Activated T-cell treated with anti-CD3 and anti-CD28 coated beads for 48 hours (primary cell): ENCODE data around the gene SLAMF1.
"Not testable (repeated sequence)": the region's sequence is repeated elsewhere in the genome, so short reads cannot be mapped to it uniquely, and the experiment has no call there.

Source experiments
- DNase-seq: peaks from one replicate; pipeline ENCODE4 v3.0.0-alpha.2; 2020; ENCODE audit warnings: low read depth

SLAMF1 gene

DNA sequence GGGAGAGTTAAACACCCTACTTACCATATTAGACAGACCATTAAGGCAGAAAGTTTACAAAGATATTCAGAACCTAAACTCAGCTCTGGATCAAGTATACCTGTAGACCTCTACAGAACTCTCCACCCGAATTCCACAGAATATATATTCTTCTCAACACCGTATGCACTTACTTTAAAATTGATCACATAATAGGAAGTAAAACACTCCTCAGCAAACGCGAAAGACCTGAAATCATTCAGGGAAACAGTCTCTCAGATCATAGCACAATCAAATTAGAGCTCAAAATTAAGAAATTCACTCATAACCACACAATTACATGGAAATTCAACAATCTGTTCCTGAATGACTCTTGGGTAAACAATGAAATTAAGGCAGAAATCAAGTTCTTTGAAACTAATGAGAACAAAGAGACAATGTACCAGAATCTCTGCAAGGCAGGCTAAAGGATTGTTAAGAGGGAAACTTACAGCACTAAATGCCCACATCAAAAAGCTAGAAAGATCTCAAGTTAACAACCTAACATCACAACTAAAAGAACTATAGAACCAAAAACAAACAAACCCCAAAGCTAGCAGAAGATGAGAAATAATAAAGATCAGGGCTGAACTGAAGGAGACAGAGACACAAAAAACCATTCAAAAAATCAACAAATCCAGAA, 86.7 kb downstream of the SLAMF1 start:
- no peak for DNase-seq

DNA sequence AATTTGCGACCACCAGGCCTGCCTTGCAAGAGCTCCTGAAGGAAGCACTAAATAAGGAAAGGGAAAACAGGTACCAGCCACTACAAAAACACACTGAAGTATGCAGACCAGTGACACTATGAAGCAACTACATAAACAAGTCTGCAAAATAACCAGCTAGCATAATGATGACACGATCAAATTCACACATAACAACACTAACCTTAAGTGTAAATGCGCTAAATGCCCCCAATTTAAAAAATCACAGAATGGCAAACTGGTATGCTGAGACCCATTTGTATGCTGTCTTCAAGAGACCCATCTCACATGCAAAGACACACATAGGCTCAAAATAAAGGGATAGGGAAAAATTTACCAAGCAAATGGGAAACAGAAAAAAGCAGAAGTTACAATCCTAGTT, 87.4 kb downstream of the SLAMF1 start:
- not testable (repeated sequence) for DNase-seq

DNA sequence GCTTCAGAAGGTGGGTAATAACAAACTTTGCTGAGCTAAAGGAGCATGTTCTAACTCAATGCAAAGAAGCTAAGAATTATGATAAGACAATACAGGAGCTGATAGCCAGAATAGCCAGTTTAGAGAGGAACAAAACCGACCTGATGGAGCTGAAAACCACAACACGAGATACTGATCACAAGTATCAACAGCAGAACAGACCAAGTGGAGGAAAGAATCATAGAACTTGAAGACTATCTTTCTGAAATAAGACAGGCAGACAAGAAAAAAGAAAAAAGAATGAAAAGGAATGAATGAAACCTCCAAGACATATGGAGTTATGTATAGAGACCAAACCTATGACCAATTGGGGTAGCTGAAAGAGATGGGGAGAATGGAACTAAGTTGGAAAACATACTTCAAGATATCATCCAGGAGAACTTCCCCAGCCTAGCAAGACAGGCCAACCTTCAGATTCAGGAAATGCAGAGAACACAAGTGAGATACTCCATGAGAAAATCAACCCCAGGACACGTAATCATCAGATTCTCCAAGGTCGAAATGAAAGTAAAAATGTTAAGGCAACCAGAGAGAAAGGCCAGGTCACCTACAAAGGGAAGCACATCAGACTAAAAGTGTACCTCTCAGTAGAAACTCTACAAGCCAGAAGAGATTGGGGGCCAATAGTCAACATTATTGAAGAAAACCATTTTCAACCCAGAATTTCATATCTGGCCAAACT, 88.0 kb downstream of the SLAMF1 start:
- no peak for DNase-seq
